ENCODE measurements around the gene GAB2.

DNA sequence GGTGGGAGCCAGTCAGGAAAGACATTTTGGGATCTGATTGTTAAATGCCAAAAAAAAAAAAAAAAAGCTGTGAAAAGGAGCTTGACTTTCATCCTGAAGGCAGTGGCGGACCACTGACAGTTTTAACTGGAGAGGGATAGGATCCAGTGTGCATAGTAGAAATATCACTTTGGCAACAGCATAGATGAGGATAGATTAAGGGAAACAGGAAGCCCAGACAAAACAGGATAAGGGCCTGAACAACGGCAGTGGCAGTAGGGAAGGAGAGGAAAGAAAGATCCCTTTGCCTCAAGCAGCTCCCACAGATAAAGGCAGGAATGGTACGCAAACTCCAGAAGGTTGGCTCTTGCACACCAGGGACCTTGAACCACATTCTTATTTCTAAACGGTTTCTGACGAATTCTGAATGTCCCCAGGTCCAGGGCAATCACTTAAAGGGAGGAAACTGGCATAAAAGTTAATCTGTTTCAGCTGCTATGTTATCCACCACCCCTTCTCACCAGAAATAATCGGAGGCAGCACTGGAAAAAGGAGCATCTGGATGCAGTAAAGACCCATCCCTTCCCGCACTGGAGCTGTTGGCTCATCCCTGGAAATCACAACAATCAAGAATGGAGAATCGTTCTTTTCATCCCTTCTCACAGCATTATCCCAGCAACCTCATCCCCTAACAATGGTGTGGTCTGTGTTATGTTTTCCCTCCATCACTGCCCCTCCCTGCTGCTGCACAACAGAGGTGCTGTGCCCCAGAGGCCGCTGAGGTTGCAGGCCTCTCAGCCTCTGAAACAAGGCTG is 99.1 kb downstream of the GAB2 start:
- TF ChIP-seq POLR2A (IDR thresholded peaks at IDR 0.05; ENCODE audit: low read length) (no peak), GATA1 (IDR thresholded peaks at IDR 0.05; ENCODE audit: low read depth, low read length) (no peak)

Data from erythroblast (primary cell).